ENCODE data around the gene SNX2.

The SNX2 gene

DNA sequence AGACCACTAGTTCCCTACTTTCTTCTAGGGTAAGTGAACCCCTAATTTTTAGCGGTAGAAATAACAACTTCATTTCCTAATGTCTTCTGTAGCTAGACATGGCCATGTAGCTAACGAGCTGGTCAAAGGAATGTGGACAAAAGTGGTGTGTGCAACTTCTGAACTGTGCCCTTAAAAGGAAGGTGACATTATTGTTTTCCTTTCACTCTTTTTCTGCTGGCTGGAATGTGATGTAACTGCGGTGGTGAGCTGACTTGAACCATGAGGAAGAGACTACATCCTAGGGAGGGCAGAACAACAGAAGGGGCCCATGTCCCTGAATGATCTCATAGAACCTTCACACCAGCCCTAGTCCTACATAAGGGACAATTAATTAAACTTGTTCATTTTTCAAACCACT is 1.3 kb upstream of the SNX2 start:
- FAIRE-seq = no peak

GRCh38 chr5:122774519-122774860 is 390 bp upstream of the SNX2 start:
- FAIRE-seq = no peak

GRCh38 chr5:122775550-122776542 is 966 bp downstream of the SNX2 start:
- no peak for FAIRE-seq

DNA sequence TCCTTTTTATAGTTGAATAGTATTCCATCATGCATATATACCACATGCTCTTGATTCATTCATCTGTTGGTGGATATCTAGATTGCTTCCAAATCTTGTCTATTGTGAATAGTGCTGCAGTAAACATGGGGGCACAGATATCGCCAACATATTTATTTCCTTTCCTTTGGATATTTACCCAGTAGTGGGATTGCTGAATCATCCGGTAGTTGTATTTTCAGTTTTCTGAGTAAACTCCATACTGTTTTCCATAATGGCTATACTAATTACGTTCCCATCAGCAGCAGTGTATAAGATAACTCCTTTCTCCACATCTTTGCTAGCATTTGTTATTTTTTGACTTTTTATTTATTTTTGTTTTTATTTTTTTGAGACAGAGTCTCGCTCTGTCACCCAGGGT is 3.3 kb downstream of the SNX2 start:
- no peak for FAIRE-seq

GRCh38 chr5:122779451-122779850 is 4.6 kb downstream of the SNX2 start:
- no peak for FAIRE-seq

DNA sequence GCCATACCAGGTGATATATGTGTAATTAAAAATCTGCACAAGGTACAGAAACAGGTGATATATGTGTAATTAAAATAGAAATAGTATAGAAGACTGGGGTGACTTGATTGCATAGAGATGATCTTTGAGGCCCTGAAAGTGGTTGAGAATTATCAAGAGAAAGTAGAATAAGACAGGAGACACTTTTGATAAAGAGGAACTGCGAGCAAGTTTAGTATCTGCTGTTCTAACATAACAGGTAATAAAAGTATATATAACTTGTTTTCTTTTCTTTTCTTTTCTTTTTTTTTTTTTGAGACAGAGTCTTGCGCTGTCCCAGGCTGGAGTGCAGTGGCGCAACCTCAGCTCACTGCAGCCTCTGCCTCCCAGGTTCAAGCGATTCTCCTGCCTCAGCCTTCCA is 5.4 kb downstream of the SNX2 start:
- FAIRE-seq = no peak

GRCh38 chr5:122781465-122781864 is 6.6 kb downstream of the SNX2 start:
- no peak for FAIRE-seq

DNA sequence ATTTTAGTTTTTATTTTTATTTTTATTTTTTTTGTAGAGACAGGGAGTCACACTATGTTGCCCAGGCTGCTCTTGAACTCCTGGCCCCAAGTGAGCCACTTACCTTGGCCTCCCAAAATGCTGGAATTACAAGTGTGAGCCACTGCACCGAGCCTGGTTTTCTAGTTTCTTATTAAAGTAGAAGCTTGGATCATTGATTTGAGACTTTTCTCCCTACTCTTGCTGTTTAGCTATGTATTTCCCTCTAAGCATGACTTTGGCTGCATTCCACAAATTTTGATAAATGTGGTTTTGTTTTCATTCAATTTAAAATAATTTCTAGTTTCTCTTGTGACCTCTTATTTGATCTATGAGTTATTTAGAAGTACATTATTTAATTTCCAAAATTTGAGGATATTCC is 10.4 kb downstream of the SNX2 start:
- FAIRE-seq = no peak

DNA sequence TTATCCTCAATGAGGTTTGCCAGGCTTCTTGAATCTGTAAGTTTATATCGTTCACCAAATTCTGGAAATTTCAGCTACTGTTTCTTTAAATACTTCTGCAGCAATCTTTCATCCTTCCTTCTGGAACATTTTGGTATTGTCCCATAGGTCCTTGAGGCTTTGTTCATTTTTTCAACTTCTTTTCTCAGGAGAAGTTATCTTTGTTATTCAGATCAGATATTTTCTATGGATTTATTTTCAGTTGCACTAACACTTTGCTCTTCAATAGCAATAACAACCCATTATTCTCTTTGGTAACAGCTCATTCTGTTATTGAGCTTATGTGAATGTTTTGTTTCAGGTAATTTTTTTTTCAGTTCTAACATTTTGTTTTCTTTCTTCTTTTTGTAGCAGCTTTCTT is 13.5 kb downstream of the SNX2 start:
- no peak for FAIRE-seq

DNA sequence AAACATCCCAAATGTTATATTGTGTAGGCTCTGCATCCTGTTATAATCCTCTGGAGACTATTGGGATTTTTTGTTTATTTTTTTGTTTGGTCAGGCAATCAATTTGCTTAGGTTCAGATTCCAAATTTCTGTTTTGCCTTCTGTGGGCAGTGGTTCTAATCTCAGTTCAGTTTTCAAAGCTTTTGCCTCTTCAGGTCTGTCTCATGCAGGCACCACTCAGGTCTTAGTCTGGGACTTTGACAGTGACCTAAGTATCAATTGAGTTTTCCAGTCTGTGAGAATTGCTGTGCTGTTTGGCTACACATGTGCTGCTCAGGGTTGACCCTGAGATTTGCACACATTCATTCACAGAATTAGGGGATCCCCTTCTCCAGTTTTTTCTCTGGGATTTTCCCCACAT is 14.1 kb downstream of the SNX2 start:
- FAIRE-seq = no peak

GRCh38 chr5:122789461-122790171 is 14.7 kb downstream of the SNX2 start:
- no peak for FAIRE-seq

GRCh38 chr5:122790354-122791103 is 15.6 kb downstream of the SNX2 start:
- no peak for FAIRE-seq

GRCh38 chr5:122805481-122805880 is 30.6 kb downstream of the SNX2 start:
- FAIRE-seq = no peak

GRCh38 chr5:122810405-122810804 is 35.5 kb downstream of the SNX2 start:
- no peak for FAIRE-seq

- no peak for FAIRE-seq
Measured at GRCh38 chr5:122815218-122815767, 40.4 kb downstream of the SNX2 start.

DNA sequence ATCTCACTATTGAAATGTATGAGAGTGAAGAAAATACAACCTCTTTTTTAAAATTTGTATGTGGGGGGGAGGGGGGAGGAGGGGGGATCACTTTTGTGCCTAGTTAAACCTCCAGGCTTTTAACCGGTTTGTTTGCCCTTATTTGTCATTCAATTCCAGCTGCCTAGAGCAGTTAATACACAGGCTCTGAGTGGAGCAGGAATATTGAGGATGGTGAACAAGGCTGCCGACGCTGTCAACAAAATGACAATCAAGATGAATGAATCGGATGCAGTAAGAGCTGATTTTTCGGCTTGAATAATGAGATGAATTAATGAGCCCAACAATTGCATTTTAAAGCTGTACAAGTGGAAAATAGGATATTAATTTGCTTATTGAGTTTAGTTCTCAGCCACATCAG is 41.9 kb downstream of the SNX2 start:
- no peak for FAIRE-seq

DNA sequence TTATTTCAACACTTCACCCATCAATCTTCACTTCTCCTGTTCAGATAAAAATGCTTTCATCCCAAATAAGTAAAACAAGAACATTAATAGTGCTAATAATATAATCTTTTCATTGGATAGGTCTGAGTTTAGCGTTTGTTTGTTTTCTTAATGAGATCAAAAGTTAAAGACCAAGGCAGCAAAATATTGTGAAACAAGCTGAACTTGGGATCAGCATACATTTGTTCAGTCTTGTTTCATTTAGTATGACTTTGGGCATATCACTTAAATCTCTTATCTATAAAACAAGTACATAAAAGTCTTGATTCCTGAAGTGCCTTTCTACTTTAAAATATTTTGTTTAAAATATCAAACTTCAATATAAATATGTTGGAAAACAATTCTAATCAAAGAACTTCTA is 57.1 kb downstream of the SNX2 start:
- FAIRE-seq = no peak

- FAIRE-seq = no peak
Measured at GRCh38 chr5:122835681-122836080, 60.8 kb downstream of the SNX2 start.

GRCh38 chr5:122836947-122837346 is 62.1 kb downstream of the SNX2 start:
- no peak for FAIRE-seq

DNA sequence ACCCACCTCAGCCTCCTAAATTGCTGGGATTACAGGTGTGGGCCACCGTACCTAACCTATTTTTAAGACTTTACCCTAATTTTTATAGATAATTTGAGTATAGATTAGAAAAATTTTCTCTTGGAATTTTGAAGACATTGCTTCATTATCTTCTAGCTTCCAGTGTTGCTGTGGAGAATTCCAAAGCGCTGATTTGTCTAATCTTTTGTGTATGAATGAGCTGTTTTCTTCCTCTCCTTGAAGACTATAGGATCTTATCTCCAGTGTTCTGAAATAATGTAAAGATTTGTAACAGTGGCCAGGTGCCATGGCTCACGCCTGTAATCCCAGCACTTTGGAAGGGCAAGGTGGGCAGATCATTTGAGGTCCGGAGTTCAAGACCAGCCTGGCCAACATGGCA is 64.9 kb downstream of the SNX2 start:
- no peak for FAIRE-seq

- FAIRE-seq = no peak
Measured at GRCh38 chr5:122842016-122842580, 67.2 kb downstream of the SNX2 start.

GRCh38 chr5:122844136-122844909 is 69.4 kb downstream of the SNX2 start:
- no peak for FAIRE-seq

All from endometrium (tissue), 2 donors.